Suppressor macrophage (primary cell): ENCODE results near the gene MUS81.
"Not testable (repeated sequence)": the region's sequence is repeated elsewhere in the genome, so short reads cannot be mapped to it uniquely, and the experiment has no call there.

Experiments
- DNase-seq, 4 experiments: peaks; one replicate each; pipeline ENCODE4 v3.0.0-alpha.2; 2020 to 2022

Gene MUS81

DNA sequence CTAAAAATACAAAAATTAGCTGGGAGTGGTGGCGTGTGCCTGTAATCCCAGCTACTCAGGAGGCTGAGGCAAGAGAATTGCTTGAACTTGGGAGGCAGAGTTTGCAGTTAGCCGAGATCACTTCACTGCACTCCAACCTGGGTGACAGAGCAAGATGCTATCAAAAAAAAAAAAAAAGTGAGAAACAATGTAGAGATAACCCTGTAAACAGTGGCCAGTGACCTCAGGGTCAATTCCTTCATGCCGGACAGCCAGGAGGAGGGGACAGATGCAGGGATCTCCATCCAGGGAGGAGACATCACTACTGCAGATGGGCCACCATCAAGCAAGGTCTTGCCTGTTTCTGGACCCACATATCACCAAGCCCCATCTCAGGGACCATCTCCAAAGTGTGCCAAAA lies 12.5 kb upstream of the MUS81 start:
- no peak for DNase-seq

DNA sequence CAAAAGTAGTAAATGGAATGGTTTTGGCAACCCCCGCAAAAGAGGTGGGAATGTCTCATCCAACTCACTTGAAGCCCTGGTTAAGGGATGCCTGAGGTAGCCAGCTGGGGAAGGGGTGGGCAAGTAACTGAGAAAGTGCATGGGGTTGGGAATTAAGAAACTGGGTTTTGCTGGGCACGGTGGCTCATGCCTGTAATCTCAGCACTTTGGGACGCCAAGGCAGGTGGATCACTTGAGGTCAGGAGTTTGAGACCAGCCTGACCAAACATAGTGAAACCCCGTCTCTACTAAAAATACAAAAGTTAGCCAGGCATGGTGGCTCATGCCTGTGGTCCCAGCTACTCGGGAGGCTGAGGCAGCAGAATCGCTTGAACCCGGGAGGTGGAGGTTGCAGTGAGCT lies 11.5 kb upstream of the MUS81 start:
- DNase-seq = not testable (repeated sequence)

DNA sequence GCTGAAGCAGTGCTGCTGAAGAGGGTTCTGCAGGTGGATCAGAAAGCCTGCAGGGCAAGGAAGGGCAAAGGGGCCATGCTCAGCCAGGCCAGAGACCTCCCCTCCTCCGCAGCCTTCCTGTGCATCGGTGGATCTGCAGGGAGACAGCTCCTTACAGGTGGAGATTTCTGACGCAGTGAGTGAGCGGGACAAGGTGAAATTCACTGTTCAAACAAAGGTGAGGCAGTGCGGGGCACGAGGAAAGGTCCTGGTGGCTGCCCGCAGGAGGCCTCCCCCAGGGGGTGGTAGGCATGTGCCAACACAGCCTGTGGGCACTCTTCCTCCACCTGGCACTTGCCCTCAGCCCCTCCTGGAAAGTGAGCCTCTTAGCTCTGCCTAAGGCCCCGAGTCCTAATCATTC lies 10.9 kb upstream of the MUS81 start:
- no peak for DNase-seq

DNA sequence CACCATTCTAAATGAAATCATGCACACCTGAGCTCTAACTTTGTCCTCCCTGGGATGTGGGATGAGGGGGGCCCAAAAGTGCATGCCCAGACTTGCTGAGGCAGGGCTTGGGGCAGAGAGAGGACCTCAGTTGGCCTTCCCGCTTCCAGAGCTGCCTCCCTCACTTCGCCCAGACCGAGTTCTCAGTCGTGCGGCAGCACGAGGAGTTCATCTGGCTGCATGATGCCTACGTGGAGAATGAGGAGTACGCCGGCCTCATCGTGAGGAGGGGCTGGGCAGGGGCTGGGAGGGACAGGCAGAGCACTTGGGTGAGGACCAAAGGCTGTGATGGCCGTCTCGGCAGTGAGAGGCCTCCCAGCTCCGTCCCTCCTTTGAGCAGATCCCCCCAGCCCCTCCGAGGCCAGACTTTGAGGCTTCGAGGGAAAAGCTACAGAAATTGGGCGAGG lies 10.4 kb upstream of the MUS81 start:
- DNase-seq = no peak

DNA sequence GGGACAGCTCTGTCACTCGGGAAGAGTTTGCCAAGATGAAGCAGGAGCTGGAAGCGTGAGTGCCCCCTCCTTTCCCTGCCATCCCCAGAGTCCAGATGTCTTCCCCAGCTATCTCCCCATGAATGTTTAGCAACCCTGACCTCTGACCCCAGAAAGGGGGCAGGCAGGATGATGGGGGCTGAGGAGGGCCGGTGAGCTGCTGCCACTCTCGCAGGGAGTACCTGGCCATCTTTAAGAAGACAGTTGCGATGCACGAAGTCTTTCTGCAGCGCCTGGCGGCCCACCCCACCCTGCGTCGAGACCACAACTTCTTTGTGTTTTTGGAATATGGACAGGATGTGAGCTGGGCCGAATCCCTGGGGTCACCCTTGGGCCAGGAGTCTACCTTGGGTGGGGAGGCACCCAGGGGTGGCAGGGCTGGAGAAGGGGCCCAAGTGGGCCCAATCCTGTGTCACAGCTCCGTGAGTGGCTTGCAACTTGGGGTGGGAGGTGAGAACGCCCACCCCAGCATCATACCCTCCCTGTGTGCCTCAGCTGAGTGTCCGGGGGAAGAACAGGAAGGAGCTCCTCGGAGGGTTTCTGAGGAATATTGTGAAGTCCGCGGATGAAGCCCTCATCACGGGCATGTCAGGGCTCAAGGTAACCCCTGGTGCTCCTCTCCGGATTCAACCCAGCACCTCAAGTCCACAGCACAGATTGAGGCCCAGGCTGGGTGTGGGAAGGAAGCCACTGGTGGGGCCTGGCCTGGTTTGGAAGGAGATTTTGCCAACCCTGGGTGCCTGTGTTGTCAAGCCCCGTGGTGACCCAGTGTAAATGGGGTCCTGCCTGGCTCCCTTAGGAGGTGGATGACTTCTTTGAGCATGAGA lies 9.8 kb upstream of the MUS81 start:
- DNase-seq = no peak

DNA sequence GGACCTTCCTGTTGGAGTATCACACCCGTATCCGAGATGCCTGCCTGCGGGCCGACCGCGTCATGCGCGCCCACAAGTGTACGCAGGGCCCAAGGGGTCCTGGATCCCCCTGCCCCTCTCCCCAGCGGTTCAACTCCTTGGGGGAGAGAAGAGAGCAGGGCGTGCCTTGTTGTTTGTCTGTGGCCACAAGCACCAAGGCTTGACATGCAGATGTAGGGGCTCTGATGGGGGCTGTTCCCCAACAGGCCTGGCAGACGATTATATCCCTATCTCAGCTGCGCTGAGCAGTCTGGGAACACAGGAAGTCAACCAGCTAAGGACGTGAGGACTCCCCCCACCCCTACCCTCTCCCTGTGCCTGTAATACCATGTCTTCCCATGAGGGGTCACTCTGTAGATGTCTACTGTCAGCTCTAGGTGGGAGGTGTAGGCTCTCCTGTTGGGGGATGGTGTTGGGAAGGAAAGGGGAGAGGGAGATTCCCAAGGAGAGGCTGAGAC lies 9.1 kb upstream of the MUS81 start:
- peak in 2 of 4 experiments; percentile 42 to 46 for DNase-seq

DNA sequence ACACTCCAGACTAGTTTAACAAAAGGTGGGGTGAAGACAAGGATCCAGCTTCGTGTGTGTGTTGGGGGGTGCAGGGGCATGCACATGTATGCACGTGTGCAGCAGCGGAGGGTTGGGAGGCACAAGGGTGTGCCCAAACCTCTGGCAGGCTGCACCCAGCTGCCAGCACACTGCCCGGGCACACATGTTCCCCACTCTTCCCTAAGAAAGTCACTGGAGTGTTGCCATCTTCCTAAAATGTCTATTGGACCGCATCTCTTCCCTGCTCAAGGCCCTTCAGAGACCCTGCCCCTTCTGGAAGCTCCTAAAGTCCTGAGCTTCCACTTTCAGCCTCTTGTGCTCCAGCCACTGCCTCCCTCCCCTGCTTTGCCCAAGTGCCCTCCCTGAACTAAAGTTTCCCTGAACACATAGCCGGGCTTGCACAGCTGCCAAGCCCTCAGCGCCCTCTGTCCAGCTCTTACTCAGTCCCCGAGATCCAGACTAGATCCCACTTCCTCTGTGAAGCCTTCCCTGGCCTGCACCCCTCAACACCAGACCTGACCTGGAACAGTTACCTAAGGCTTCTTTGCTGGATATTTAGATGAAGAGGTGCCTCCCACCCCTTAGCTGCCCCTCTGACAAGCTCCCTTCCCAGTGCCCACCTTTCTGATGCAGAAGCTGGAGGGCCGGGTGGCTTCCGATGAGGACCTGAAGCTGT lies 8.3 kb upstream of the MUS81 start:
- no peak for DNase-seq

DNA sequence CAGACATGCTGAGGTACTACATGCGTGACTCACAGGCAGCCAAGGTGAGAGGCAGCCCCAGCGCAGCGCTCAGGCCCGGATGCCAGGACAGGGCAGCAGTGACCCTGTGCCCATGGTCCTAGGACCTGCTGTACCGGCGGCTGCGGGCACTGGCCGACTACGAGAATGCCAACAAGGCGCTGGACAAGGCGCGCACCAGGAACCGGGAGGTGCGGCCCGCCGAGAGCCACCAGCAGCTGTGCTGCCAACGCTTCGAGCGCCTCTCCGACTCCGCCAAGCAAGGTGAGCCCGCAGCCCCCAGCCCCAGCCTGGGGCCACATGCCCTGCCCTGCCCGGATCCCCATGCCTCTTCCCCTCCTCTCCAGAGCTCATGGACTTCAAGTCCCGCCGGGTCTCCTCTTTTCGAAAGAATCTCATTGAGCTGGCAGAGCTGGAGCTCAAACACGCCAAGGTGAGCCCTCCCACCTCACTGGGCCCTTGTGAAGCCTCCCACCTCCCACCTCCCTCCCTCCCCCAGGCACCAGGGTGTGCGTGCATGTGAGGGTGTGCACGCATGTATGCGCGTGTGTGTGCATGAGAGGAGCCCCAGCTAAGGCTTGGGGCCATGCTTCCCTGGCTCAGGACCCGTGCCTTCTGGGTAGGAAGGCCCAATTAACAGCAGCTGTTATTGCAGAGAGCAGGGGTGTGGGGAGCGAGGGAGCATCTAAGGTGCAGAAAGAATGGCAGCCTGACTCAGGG lies 7.6 kb upstream of the MUS81 start:
- no peak for DNase-seq

DNA sequence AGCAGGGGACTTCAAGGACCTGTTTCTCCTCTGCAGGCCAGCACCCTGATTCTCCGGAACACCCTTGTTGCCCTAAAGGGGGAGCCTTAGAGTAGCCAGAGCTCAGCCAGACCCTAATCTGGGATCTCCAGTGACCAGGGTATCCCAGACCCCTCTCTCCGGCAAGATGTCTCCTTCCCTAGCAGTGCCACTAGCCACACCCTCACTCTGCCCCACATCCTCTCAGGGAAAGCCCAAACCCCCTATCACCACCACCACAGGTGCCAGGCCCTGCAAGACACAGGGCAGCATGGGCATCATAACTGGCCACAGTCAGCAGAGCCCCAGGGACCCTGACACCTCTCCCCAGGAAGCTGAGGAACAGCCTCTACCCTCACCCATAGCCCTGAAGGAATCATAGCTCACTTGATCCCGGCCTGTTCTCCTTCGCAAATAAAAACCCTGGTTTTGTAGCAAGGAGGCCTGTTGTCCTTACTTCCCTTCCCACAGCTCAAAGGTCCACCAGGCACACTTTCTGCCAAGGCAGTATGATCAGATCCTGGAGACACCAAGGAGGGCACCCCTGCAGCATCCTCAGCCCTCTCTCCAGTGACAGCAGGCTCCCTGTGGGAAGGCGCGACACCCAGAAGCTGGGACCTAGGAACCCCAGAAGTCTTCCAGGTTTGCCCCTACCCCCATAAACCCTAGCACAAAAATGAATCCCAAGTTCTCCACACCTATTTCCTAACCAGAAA lies 6.8 kb upstream of the MUS81 start:
- DNase-seq = no peak

DNA sequence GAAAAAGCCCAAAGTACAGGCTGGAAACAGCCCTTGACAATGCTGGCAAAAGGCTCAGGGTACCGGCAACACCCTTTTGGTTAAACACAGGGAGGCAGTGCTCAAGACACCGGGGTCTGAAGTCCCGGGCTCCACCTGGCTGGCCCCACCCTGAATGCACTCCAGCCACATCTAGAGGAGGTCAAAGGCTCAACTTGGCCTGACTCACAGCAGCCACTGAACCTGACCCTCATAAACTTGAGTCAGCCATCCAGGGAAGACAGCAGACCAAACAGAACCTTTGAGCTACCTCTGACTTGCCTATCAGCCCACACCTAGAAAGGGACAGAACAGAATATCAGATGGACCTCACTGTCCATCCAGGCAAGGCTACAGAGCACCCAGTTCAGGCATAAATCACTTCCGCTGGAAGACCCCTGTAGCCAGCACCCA lies 6.1 kb upstream of the MUS81 start:
- no peak for DNase-seq

DNA sequence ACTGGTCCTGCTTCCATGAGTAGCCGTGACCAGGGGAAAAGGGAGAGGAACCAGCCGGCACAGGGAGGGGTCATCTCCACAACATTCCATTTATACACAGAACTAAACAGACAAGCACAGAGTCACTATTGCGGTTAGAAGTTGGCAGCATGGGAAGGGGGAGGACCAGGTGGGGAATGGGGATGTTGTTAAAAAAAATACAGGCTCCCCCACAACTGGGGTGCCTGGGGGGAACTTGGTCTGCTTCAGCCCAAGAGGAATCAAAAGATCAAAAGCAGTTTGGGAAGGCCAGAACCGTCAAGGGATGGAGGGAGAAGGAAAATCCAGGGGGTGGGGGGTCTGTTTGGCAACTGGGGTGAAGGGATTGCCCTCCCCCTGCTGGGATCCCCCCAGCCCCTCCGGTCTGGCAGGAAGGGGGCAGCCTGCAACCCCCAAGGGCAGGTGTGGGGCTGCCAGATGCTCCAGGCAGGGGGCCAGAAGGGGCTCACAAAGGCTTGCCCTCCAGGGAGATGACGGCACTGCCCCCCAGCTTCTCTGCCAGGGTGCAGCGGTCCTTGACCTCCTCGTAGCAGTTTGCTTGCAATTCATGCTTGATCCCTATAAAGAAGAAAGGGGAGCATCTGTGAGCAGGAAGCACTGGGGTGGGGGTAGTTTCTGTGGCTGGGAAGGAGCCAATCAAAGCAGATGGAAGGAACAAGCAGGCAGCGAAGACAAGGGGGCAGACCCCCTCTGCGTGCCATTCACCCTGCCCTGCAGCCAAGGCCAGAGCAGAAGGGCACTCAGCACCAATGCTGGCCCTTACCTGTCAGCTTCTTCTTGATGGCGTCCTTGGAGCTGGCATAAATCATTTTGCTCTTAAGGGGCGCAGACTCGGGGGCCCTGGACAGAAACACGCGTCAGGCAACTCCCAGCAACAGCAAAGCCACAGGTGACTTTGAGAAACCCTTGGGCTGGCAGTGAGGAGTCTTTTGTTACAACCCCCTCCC lies 5.1 kb upstream of the MUS81 start:
- DNase-seq = no peak

DNA sequence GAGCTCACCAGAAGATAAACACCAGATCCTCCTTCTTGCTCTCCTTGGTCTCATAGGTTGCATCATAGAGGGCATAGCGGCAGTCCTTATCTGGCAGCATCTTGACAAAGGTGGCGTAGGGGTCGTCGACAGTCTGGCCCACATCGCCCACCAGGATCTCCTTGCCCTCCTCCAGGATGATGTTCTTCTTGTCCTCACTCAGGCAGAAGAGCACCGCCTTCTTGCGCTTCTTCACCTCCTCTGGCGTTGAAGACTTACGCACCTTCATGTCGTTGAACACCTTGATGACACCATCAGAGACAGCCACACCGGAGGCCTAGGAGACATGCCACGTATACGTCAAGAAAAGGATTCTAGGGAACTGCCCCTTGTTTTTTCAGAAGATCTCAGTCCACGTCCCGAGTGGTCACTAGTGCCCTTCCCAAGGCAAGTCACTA lies 4.3 kb upstream of the MUS81 start:
- no peak for DNase-seq

DNA sequence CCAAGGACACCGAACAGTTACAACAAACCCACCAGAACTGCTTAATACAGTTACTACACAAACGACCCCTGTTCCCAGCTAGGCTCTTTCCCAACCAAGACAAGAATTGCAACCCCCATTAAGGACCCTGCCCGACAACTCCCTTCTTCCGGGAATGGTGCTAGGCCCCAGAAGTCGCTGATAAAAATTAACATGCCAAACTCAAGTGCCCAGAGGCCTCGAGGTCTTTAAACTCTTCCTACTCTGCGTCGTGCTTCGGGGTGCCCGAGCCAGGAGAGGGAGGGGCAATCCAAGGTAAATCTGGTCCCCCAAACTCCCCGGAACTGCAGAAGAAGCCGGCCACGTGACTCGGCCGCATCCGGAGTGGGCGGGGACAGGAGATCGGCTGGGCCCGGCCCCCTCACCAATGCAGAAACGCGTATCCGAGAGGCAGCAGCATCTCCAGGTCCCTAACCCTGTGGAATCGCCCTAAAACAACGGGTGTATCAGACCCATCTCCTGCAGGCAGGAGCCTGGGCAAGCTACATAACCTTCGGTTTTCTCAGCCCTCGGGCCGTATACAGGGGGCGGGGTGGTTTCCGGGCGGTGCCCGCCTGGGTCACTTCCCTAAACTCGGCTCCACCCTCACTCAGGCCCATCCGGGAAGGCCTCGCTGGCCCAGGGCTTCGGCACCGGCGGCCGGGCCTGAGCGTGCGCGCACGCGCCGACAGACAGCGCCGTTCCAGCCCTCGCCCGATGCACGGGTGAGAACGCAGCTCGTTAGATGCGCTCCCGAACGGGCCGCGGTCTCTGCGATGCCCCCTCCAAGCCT lies 3.3 kb upstream of the MUS81 start:
- DNase-seq = peak; percentile 90 to 95 (median 94)

DNA sequence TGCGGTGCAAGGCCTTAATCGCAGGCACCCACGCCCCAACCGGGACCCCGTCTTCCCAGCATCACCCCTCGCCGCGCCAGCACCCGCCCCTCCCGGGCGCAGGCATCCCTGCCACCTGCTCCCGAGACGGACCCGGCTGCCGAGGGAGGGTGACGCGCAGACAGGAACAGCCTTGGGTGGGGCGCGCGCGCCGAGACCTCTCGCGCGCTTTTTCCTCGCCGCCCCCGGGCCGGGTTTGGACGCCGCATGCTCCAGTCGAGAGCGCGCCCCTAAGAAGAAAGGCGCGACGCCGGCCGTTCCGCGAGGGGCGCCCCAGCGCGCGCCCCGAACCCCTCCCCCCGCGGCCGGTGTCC lies 2.8 kb upstream of the MUS81 start:
- no peak for DNase-seq

DNA sequence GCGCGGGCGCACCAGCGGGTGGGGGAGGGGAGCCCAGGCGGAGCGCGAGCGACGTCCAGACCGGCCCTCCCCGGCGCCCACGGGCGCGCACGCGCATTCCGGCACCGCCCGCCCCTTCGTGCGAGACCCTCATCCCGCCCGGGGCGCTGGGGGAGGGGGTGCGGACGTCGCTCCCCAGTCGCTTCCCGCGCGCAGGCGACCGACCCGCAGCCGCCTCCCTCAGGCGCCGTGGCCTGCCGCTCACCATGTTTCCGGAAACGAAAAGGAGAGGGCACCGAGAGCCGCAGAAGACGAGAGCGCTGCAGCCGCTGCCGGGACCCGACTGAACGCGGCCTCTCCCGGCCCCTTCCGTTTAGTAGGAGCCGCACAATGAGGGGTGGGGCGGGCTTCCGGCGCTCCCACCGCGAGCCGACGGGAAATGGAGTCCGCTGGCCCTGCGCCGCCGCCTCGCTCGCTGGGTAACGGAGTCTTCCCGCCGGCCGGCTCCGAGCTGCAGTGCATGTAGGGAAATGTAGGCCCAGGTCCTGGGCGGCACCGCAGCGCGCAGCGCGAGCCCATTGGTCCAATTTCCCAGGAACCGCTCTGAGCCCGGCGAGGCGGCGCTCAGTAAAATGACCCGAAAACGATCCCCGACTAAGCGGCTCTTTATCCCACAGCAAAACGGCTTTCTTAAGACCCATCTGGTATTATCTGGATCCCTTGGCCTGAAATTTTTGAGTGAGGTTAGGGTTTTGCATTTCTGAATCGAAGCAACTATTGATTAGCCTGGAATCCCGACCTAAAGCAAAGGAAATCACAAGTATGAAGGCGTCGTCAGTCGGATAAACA lies 2.2 kb upstream of the MUS81 start, which contains the start of gene CFL1:
TSS of gene CFL1 (minus strand) at position 328 of the 828 bp plus-strand sequence. CDS start at position 247, 81 bp downstream.
- peak; percentile 98 to 100 (median 99) for DNase-seq

DNA sequence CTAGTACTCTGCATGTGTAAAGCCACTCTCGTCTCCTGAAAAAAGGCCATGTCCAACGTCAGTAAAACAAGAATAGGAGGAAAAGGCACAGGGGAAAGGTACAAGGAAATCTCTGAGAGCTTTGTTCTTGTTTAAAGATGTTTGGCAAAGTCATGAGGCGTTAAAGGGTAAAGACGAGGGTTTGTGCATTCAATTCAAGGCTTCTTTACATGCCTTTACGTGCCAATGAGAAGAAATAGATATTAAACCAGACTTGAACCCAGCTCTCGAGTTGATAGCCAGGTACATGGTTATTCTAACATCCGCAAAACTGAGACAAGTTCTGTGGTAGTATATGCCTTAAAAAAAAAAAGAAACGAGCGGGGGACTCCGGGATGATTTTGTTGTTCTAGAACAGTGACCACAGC lies 1.5 kb upstream of the MUS81 start:
- DNase-seq = no peak

DNA sequence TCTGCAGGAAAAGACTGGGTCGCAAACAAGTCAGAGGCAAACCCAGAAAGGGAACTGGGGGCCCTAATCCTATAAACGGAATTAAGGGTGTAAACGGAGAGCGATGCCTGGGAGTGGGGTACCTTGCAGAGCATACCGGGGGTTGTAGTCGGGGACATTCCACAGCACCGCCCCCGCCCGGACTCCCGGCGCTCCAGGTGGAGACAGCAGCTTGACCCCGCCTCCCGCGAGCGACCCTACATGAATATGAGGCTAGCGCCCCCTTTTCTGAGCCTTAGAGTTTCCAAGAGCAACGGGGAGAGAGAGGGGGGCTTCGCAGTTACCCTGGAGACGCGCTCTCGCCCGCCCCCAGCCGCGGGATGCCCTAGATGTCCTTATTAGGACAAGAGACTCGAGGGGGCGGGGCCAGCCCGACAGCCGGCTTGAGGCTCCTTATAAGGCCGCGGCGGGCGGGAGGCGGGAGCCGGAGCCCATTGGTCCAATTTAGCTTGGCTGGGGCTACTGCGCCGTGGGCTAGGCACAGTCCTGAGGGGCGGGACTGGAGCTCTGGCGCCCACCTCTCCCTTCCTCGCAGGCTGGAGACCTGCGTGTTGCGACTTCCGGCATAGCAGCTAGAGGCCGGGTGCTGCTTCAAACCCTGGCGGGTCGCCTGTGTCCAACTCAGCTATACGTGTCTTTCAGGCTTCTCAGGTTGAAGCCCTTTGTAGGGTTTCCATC lies 980 bp upstream of the MUS81 start:
- peak; percentile 98 to 100 (median 99) for DNase-seq

DNA sequence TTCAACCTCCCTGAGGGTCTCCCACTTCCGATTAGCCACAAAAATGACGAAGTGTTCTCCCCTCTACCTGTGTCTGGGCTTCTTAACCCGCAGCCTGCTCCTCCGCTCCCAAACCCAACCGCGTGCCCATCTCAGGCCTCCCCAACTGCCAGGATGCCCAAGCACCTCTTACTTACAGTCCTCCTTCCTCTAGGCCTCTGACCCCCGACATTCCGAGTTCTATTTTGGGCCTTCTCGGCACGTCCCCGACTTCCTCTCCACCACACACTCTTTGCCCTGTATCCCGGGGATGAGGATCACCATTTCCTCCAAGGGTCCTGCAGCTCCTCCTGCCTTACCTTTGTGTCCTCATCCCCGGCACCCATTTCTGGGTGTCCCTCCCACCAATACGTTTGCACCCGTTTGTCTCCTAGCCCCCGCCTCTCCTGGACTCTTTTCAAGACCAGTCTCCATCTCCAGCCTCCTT lies 388 bp upstream of the MUS81 start:
- DNase-seq = peak in 1 of 4 experiments; percentile 44
